ENCODE data around the gene CFAP68.
A peak's percentile ranks its signal among the peaks of the same experiment; 100 is the strongest.

CFAP68 gene, protein sequence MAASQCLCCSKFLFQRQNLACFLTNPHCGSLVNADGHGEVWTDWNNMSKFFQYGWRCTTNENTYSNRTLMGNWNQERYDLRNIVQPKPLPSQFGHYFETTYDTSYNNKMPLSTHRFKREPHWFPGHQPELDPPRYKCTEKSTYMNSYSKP

DNA sequence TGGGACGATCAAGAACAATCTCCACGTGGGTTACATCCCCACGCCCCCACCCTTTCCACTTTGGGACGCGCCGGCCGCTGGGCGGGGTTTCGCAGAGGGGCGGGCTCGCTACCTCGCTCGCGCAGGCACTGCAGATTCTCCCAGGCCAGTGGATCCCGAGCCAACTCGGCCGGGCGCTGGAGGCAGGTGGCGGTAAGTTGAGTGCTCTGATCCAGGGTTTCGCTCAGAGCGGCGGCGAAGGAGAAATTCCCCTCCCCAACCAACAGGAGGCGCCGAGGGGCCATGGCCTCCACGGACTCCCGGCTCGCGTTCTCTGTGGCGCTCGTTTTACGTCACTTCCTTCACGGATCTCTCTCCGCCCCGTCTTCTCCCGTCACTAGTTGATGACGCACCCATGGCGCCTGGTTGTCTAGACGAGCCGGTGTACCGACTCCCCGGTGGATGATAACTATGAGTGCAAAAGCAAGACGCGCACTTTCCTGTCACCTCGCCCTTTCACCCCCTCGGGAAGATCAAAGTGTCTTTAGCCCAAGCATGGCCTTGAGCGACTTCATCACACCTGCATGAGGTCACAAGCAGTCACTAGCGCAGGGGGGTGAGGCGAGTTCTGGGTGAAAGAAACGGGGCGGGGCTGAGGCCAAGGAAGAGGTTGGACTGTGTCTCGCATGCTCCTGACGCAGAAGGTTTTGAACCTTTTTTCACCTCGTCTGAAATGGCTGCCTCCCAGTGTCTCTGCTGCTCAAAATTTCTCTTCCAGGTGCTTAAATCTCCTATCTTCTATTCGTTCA is at the start of gene CFAP68, which contains the start of gene FDXACB1:
TSS of gene CFAP68 (plus strand) at position 693 of the 788 bp plus-strand sequence. CDS start at position 713, 20 bp downstream.
TSS of gene FDXACB1 (minus strand) at position 317 of the 788 bp plus-strand sequence. CDS start at position 284, 33 bp downstream.
- peak; percentile 99 for DNase-seq

- no peak for DNase-seq
These were observed 45.8 kb upstream of the CFAP68 start for GRCh38 chr11:111833524-111833923.

DNA sequence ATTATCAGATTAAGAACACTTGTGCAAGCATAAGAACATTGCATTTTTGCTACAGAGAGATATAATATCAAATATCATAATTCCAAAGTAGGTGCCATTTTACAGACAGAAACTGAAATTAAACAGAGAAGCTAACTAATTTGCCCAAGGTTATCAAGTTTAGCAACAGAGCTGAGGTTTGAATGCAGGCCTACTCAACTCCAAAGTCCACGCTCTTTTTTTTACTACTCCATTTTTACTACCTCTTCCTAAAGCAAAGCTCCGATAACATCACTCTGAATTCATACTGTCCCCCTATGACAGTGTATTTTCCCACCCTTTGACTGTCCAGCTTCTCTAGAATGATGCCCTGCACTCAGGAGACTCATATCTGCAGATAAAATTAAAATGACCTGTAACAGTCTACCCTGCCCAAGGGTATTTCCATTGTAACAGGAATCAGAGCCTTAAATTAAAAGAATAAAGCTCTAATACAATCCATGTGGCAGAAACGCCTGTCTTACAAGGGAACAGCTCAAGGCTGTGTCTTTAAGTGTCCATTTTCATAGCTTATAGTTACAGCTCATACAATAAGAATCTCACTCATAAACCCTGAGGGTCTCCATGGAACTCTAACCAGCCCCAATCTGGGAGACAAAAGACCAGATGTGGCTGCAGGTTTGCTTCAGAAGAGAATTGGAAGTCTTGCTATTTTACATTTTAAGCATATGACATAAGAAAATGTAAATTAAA is 44.7 kb upstream of the CFAP68 start:
- no peak for DNase-seq

GRCh38 chr11:111835665-111836064 is 43.7 kb upstream of the CFAP68 start:
- no peak for DNase-seq

GRCh38 chr11:111836162-111836561 is 43.2 kb upstream of the CFAP68 start:
- no peak for DNase-seq

GRCh38 chr11:111836721-111837120 is 42.6 kb upstream of the CFAP68 start:
- no peak for DNase-seq

DNA sequence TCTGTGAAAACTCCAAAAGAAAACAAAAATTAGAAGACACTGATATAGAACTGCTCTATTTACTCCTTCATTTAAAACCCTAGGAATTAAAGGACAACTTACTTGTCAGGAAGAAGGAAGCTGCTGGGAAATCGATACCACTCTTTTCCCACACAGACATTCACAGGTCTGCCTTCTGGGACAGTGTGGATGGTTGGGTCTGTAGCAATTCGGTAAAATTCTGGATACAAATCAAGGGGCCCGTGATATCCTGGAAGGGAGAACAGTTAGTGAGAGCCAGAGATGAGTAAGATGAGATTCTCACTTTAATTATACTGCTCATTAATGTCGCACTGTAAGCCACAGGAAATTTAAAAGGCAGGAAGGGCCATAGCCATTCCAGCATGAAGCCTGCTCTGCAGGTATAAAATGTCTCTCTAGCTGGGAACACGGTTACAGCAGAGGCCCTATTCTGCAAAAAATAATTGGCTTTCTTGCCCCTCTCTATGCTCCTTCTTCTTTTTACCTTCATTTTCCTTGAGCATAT is 41.9 kb upstream of the CFAP68 start:
- DNase-seq: no peak

GRCh38 chr11:111838054-111838453 is 41.3 kb upstream of the CFAP68 start:
- DNase-seq: no peak

- no peak for DNase-seq
These were observed 39.2 kb upstream of the CFAP68 start for GRCh38 chr11:111840143-111840542.

DNA sequence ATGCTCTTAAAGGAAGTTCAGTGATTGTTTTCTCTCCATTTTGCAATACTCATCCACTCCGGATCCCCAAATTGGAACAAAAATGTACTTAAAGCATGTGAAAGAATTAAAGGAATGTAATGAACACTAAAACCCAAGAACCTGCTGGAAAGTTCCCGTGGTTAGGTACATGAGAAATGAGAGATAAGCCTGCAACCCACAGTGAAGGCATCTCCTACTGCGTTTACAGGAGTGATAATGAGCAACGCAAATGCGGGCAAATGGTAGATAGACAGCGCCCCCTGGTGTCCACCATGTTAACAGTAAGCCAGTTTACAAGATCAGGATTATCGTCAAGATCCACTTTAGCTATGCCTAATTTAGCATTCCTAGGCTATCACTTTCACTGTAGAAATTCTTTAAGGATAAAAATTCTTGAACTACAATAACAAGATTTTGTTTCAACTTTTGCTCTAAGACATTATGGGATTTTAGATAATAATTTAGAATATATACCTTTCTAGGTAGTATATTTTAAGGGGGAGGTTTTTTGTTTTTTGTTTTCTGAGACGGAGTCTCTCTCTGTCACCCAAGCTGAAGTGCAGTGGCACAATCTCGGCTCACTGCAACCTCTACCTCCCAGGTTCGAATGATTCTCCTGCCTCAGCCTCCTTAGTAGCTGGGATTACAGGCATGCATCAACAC is 37.8 kb upstream of the CFAP68 start:
- DNase-seq: peak; percentile 93

DNA sequence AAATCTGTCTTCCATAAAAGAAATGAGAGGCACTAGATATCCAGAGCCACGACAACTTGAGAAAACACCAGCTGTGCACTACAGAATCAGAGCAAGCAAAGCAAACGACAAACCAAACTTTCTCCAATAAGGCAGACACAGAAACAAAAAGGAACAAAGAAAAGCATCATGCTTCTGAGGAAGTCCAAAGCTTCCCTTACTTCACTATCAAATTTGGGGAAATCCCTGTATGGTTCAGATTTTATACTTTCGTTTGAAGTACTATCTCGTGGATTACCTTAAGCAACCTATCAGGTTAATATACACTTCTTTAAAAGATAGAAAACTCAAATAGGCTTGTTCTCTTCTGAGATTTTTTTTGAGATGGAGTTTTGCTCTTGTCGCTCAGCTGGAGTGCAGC is 35.7 kb upstream of the CFAP68 start:
- DNase-seq: no peak

DNA sequence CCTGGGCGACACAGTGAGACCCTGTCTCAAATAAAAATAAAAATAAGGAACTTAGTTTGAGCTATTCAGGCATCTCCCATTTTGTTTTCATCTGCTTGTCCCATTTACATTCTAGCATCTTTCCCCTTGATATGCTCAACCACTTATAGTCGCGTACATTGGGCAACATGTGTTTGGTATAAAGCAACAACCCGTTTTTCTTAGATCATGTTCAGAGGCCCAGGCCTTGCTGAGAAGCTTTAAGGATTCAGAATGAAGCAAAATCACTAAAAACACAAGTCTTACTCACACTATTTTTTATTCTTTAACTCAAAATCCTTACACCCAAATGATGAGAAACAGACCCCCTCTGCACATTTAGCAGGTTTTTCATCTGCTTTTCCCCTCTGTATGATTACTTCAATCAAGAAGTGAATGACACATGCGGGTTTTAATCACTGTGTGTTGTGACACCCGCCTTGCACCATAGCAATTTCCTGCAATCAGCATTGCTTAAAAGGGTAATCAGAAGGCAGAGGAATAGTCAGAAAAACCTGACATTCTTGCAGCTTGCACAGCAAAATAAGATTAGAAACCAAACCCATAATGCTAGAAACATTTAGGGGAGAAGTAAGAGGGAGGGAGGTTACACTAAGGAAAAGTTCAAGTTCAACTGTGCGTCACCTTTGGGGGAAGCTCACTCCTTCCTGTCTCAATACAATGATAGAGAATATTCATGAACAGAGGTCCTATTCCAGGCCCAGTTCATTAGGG is 33.9 kb upstream of the CFAP68 start:
- no peak for DNase-seq

- no peak for DNase-seq
These were observed 33.3 kb upstream of the CFAP68 start for GRCh38 chr11:111846063-111846462.

- DNase-seq: no peak
These were observed 32.7 kb upstream of the CFAP68 start for GRCh38 chr11:111846636-111847035.

DNA sequence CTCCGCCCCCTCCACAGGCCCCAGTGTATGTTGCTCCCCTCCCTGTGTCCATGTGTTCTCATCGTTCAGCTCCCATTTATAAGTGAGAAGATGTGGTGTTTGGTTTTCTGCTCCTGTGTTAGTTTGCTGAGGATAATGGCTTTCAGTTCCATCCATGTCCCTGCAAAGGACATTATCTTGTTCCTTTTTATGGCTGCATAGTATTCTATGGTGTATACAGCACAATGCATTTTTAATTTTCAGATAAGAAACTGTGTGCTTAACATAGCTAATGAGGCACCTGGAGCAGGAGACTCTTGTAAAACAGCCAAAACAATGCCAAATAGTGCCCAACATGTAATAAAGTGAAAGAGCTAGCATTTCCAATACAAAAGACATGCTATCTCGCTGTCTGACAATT is 29.7 kb upstream of the CFAP68 start:
- DNase-seq: no peak

DNA sequence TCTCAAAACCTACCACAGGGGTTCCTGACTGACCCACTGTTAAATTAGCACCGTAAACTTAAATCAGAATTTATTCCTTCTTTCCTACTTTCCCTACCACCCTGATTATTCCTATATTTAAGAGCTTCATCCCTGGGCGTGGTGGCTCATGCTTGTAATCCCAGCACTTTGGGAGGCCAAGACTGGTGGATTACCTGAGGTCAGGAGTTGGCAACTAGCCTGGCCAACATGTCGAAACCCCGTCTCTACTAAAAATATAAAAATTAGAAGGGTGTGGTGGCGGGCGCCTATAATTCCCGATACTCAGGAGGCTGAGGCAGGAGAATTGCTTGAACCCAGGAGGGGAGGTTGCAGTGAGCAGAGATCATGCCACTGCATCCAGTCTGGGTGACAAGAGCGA is 28.3 kb upstream of the CFAP68 start:
- DNase-seq: no peak

DNA sequence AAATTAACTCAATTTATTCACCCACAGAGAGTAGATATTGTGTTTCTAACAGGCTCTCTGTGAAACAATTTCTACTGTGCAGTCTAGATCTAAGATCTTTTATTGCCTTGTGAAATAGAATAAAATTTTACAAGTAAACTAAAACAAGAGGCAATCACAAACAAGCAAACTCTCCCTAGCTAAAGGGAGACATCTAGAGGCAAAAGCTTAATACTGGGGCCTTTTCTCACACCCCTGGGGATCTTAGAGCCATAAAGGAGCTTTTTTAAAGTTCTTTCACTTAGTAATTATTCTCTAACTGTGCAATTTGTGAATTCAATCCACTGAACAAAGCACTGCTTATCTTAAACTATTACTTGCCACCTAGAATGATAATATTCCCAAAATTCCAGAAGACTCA is 27.7 kb upstream of the CFAP68 start:
- DNase-seq: peak; percentile 3

GRCh38 chr11:111852103-111852502 is 27.2 kb upstream of the CFAP68 start:
- DNase-seq: no peak

DNA sequence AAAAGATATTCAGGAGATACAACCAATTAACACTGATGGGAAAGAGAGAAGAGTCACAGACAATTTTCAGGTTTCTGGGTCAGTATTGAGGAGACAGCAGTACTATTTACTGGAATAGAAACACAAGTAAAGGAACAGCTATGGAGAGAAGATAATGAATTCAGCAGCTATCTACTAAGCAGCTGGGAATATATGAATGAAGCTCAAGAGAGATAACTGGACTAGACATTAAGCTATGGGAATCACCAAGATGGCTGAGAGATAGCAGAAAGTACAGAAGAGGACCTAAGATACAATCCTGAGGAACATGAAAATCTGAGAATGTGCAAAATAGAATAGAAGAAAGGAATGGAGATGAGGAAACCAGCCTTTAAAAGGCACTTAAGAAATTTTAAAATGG is 23.8 kb upstream of the CFAP68 start:
- no peak for DNase-seq

- no peak for DNase-seq
These were observed 19.1 kb upstream of the CFAP68 start for GRCh38 chr11:111860257-111860656.

GRCh38 chr11:111870113-111870512 is 9.2 kb upstream of the CFAP68 start:
- no peak for DNase-seq

DNA sequence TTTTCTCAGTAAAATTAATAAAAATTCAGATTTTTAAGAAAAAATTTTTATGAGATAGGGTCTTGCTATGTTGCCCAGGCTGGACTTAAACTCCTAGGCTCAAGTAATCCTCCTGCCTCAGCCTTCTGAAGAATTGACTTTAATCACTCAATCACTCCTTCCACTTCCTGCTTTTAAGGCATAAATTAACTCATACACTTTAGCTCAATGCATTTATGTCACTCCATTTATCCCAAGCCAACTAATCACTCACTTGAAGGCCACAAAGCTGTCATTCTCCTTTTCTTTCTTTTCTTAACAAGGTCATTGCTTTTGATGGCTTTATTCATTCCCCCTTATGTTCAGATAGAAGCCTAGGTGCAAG is 8.8 kb upstream of the CFAP68 start:
- DNase-seq: no peak
